Glomerular visceral epithelial cell (primary cell): ENCODE data around the gene HS3ST5.
"Not testable (repeated sequence)": the region's sequence is repeated elsewhere in the genome, so short reads cannot be mapped to it uniquely, and the experiment has no call there.

ENCODE experiments used
- DNase-seq: peaks from one replicate; pipeline ENCODE4 v3.0.0-alpha.2; 2016; ENCODE audit errors: extremely low spot score

Gene HS3ST5

GRCh38 chr6:114276783-114277182 is 66.0 kb downstream of the HS3ST5 start:
- DNase-seq: no peak

GRCh38 chr6:114274836-114275235 is 68.0 kb downstream of the HS3ST5 start:
- DNase-seq: no peak

- no peak for DNase-seq
Measured at GRCh38 chr6:114272582-114272981, 70.2 kb downstream of the HS3ST5 start.

- no peak for DNase-seq
Measured at GRCh38 chr6:114271405-114271804, 71.4 kb downstream of the HS3ST5 start.

GRCh38 chr6:114267897-114268296 is 74.9 kb downstream of the HS3ST5 start:
- DNase-seq: no peak

GRCh38 chr6:114260810-114261209 is 82.0 kb downstream of the HS3ST5 start:
- no peak for DNase-seq

GRCh38 chr6:114258376-114258775 is 84.4 kb downstream of the HS3ST5 start:
- no peak for DNase-seq

- DNase-seq: no peak
Measured at GRCh38 chr6:114253431-114253830, 89.4 kb downstream of the HS3ST5 start.

- no peak for DNase-seq
Measured at GRCh38 chr6:114249522-114249921, 93.3 kb downstream of the HS3ST5 start.

GRCh38 chr6:114247101-114247500 is 95.7 kb downstream of the HS3ST5 start:
- DNase-seq: no peak

- DNase-seq: no peak
Measured at GRCh38 chr6:114240796-114241195, 102.0 kb downstream of the HS3ST5 start.

- DNase-seq: no peak
Measured at GRCh38 chr6:114228675-114229074, 114.1 kb downstream of the HS3ST5 start.

GRCh38 chr6:114227944-114228468 is 114.8 kb downstream of the HS3ST5 start:
- no peak for DNase-seq

- no peak for DNase-seq
Measured at GRCh38 chr6:114220241-114220640, 122.6 kb downstream of the HS3ST5 start.

- no peak for DNase-seq
Measured at GRCh38 chr6:114218437-114219340, 124.1 kb downstream of the HS3ST5 start.

GRCh38 chr6:114217996-114218395 is 124.8 kb downstream of the HS3ST5 start:
- not testable (repeated sequence) for DNase-seq

- no peak for DNase-seq
Measured at GRCh38 chr6:114216789-114217467, 125.9 kb downstream of the HS3ST5 start.

GRCh38 chr6:114210467-114210866 is 132.4 kb downstream of the HS3ST5 start:
- DNase-seq: no peak

GRCh38 chr6:114203460-114203859 is 139.4 kb downstream of the HS3ST5 start:
- DNase-seq: no peak

- no peak for DNase-seq
Measured at GRCh38 chr6:114202389-114202788, 140.4 kb downstream of the HS3ST5 start.

GRCh38 chr6:114200891-114201290 is 141.9 kb downstream of the HS3ST5 start:
- DNase-seq: no peak

GRCh38 chr6:114195631-114196403 is 147.0 kb downstream of the HS3ST5 start:
- DNase-seq: no peak
